BLaER1 (cell line): ENCODE measurements around the gene PRCP.

Source experiments
- H3K27ac ChIP-seq: shearing (Covaris generic); formaldehyde crosslinking; 2 replicates; pipeline ENCODE4 v1.8.1; 2022
- H3K27me3 ChIP-seq: shearing (Covaris generic); formaldehyde crosslinking; 2 replicates; pipeline ENCODE4 v1.8.1; 2022
- H3K36me3 ChIP-seq: shearing (Covaris generic); formaldehyde crosslinking; 2 replicates; pipeline ENCODE4 v1.8.1; 2022
- H3K4me1 ChIP-seq: shearing (Covaris generic); formaldehyde crosslinking; 2 replicates; pipeline ENCODE4 v1.8.1; 2022
- H3K4me2 ChIP-seq: shearing (Covaris generic); formaldehyde crosslinking; 2 replicates; pipeline ENCODE4 v1.8.1; 2022
- H3K4me3 ChIP-seq: shearing (Covaris generic); formaldehyde crosslinking; 2 replicates; pipeline ENCODE4 v1.8.1; 2022
- H3K9ac ChIP-seq: shearing (Covaris generic); formaldehyde crosslinking; 2 replicates; pipeline ENCODE4 v1.8.1; 2022
- H3K9me3 ChIP-seq: shearing (Covaris generic); formaldehyde crosslinking; 2 replicates; pipeline ENCODE4 v1.8.1; 2022
- H4K20me1 ChIP-seq: shearing (Covaris generic); formaldehyde crosslinking; 2 replicates; pipeline ENCODE4 v1.8.1; 2022
- Cebpa-rat ChIP-seq: shearing (Covaris generic); IDR thresholded peaks from 2 replicates; pipeline ENCODE4 v1.8.1; 2022

Gene PRCP

GRCh38 chr11:82908311-82908710 lies 8.1 kb upstream of the PRCP start:
- Histone ChIP-seq H3K27me3 (no peaks in the 10 kb centered on the region), H3K9ac (no peak overlapping the region), H3K9me3 (peaks cover 19% of the 10 kb centered on the region), H3K4me3 (no peak overlapping the region), H3K27ac (no peak overlapping the region), H3K4me1 (peaks cover under 1% of the 10 kb centered on the region), H3K4me2 (no peak overlapping the region), H4K20me1 (no peaks in the 10 kb centered on the region), H3K36me3 (peaks cover 29% of the 10 kb centered on the region)
- TF ChIP-seq Cebpa-rat: no peak

- H3K36me3 ChIP-seq: peaks cover 20% of the 10 kb centered on the region
- H3K9me3 ChIP-seq: peaks cover 19% of the 10 kb centered on the region
- no peaks in the 10 kb centered on the region for H4K20me1 ChIP-seq
- no peak overlapping the region for H3K4me2 ChIP-seq
- no peak overlapping the region for H3K4me3 ChIP-seq
- peaks cover 10% of the 10 kb centered on the region for H3K4me1 ChIP-seq
- H3K27me3 ChIP-seq: no peaks in the 10 kb centered on the region
- H3K9ac ChIP-seq: no peak overlapping the region
- no peak overlapping the region for H3K27ac ChIP-seq
- TF ChIP-seq Cebpa-rat: no peak
Measured at GRCh38 chr11:82907371-82907770, 7.1 kb upstream of the PRCP start.

GRCh38 chr11:82906931-82907330 lies 6.7 kb upstream of the PRCP start:
- Histone ChIP-seq H3K9ac (no peak overlapping the region), H3K27me3 (no peaks in the 10 kb centered on the region), H3K4me3 (no peak overlapping the region), H3K27ac (no peak overlapping the region), H3K9me3 (peaks cover 14% of the 10 kb centered on the region), H3K36me3 (peaks cover 16% of the 10 kb centered on the region), H4K20me1 (no peaks in the 10 kb centered on the region), H3K4me2 (no peak overlapping the region), H3K4me1 (peaks cover 14% of the 10 kb centered on the region)
- no peak for TF ChIP-seq Cebpa-rat

GRCh38 chr11:82906236-82906635 lies 6.0 kb upstream of the PRCP start:
- no peak for TF ChIP-seq Cebpa-rat
- H4K20me1 ChIP-seq: no peaks in the 10 kb centered on the region
- no peak overlapping the region for H3K27ac ChIP-seq
- H3K27me3 ChIP-seq: no peaks in the 10 kb centered on the region
- no peak overlapping the region for H3K4me3 ChIP-seq
- H3K9ac ChIP-seq: no peak overlapping the region
- H3K4me2 ChIP-seq: no peak overlapping the region
- H3K4me1 ChIP-seq: peaks cover 16% of the 10 kb centered on the region
- peaks cover 7% of the 10 kb centered on the region for H3K9me3 ChIP-seq
- peaks cover 9% of the 10 kb centered on the region; the same call in 1 of the 2 replicates for H3K36me3 ChIP-seq

GRCh38 chr11:82903843-82904586 lies 3.8 kb upstream of the PRCP start:
- no peaks in the 10 kb centered on the region for H3K36me3 ChIP-seq
- H3K4me3 ChIP-seq: no peak overlapping the region
- H3K27ac ChIP-seq: no peak overlapping the region
- H3K27me3 ChIP-seq: no peaks in the 10 kb centered on the region
- H3K9ac ChIP-seq: no peak overlapping the region
- peaks cover 27% of the 10 kb centered on the region for H3K4me1 ChIP-seq
- H4K20me1 ChIP-seq: no peaks in the 10 kb centered on the region
- no peak overlapping the region for H3K4me2 ChIP-seq
- no peaks in the 10 kb centered on the region for H3K9me3 ChIP-seq
- no peak for TF ChIP-seq Cebpa-rat

GRCh38 chr11:82902880-82903279 lies 2.6 kb upstream of the PRCP start:
- H3K4me3 ChIP-seq: no peak overlapping the region
- no peaks in the 10 kb centered on the region for H3K9me3 ChIP-seq
- TF ChIP-seq Cebpa-rat: no peak
- no peaks in the 10 kb centered on the region for H3K27me3 ChIP-seq
- no peak overlapping the region for H3K27ac ChIP-seq
- H3K9ac ChIP-seq: no peak overlapping the region
- H4K20me1 ChIP-seq: no peaks in the 10 kb centered on the region
- H3K36me3 ChIP-seq: no peaks in the 10 kb centered on the region
- H3K4me1 ChIP-seq: peaks cover 38% of the 10 kb centered on the region
- H3K4me2 ChIP-seq: peak overlapping the region; percentile 94

- Histone ChIP-seq H3K4me1 (peaks cover 38% of the 10 kb centered on the region), H3K4me3 (peak overlapping the region; percentile 80), H3K9me3 (no peaks in the 10 kb centered on the region), H3K36me3 (no peaks in the 10 kb centered on the region), H4K20me1 (no peaks in the 10 kb centered on the region), H3K9ac (peak overlapping the region; percentile 75; the same call in 1 of the 2 replicates), H3K27ac (peak overlapping the region; percentile 55; the same call in 1 of the 2 replicates), H3K27me3 (no peaks in the 10 kb centered on the region), H3K4me2 (peak overlapping the region; percentile 94)
- no peak for TF ChIP-seq Cebpa-rat
Measured at GRCh38 chr11:82901922-82902485, 1.8 kb upstream of the PRCP start.

- Histone ChIP-seq H3K4me3 (peak within 1 kb of the TSS; percentile 80), H3K9me3 (no peaks in the 10 kb centered on the region), H3K36me3 (no peaks in the 10 kb centered on the region), H3K27ac (peak within 1 kb of the TSS; percentile 71; the same call in 1 of the 2 replicates), H3K4me1 (peaks cover 38% of the 10 kb centered on the region), H3K27me3 (no peaks in the 10 kb centered on the region), H4K20me1 (no peaks in the 10 kb centered on the region), H3K4me2 (peak within 1 kb of the TSS; percentile 94), H3K9ac (peak within 1 kb of the TSS; percentile 79)
- TF ChIP-seq Cebpa-rat: no peak
Measured at GRCh38 chr11:82901165-82901921, 1.1 kb upstream of the PRCP start, which contains the start of gene DDIAS. Gene DDIAS, plus strand, starts transcription at chr11:82901736. Its CDS starts 13,003 bp downstream, at chr11:82914739.

- Histone ChIP-seq H3K4me2 (peak overlapping the region; percentile 94), H3K9me3 (no peaks in the 10 kb centered on the region), H4K20me1 (no peaks in the 10 kb centered on the region), H3K9ac (peak overlapping the region; percentile 79), H3K36me3 (no peaks in the 10 kb centered on the region), H3K4me3 (peak overlapping the region; percentile 80), H3K27me3 (no peaks in the 10 kb centered on the region), H3K4me1 (peaks cover 38% of the 10 kb centered on the region), H3K27ac (peak overlapping the region; percentile 68)
- no peak for TF ChIP-seq Cebpa-rat
Measured at GRCh38 chr11:82899957-82900276, 313 bp downstream of the PRCP start.
